Mononuclear cell (primary cell): Measurements from ENCODE around the gene HS1BP3. TPM values are rescaled to one million over a fixed set of nuclear protein-coding genes. Genes with fewer than 3 reads are reported as not detected.

Source experiments
- H3K27me3 ChIP-seq: 2 replicates; pipeline ENCODE4 v1.6.0; 2011; ENCODE audit warnings: low read length, control low read depth; ENCODE audit not compliant: insufficient read depth
- H3K4me1 ChIP-seq: 2 replicates; pipeline ENCODE4 v1.5.1; 2011; ENCODE audit warnings: mild to moderate bottlenecking, low read length, control low read depth; ENCODE audit not compliant: insufficient read depth
- H3K4me3 ChIP-seq: 2 replicates; pipeline ENCODE4 v1.5.1; 2011; ENCODE audit warnings: mild to moderate bottlenecking, low read length, moderate library complexity
- H3K9me3 ChIP-seq: 2 replicates; pipeline ENCODE4 v1.5.1; 2011; ENCODE audit warnings: low read depth, mild to moderate bottlenecking, control low read depth, low read length
- total RNA-seq: library from RNA; depleted of rRNA; stranded (reverse); fragments of >200 nt; gene quantifications from one replicate; pipeline ENCODE4 v1.2.3, GENCODE V29; 2012

HS1BP3 gene
- total RNA-seq, 1 donor = 10.2 TPM

DNA sequence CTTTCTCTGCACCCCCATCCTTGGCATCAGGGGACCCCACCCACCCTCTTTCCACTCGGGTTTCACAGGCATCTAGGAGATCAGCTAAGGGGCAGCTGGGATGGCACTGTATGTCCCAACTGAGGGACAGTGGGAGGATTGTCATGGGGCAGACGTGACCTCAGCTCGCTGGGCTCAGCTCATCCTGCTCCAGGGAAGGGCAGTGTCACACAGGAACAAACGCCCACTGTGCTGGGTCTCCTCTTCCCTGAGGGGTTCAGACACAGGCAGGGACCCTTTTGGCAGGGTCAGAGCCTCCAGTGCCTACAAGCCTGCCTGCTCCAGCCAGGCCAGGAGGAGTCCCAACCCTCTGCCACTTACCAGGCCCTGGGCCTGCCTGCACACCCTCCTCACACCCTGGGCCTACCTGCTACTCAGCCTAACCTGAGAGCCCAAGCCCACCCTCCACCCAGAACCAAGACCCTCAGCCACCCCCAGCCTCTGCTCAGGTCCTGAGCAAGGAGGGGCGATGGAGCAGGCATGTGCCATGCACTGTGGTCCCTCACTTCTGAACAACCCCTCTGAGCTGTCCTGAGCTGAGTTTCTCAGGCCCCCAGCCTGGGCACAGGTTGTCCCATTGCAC, 68.2 kb downstream of the HS1BP3 start:
- H3K27me3 ChIP-seq = no peaks in the 10 kb centered on the region
- no peaks in the 10 kb centered on the region for H3K9me3 ChIP-seq
- H3K4me1 ChIP-seq = no peaks in the 10 kb centered on the region
- no peak overlapping the region for H3K4me3 ChIP-seq

DNA sequence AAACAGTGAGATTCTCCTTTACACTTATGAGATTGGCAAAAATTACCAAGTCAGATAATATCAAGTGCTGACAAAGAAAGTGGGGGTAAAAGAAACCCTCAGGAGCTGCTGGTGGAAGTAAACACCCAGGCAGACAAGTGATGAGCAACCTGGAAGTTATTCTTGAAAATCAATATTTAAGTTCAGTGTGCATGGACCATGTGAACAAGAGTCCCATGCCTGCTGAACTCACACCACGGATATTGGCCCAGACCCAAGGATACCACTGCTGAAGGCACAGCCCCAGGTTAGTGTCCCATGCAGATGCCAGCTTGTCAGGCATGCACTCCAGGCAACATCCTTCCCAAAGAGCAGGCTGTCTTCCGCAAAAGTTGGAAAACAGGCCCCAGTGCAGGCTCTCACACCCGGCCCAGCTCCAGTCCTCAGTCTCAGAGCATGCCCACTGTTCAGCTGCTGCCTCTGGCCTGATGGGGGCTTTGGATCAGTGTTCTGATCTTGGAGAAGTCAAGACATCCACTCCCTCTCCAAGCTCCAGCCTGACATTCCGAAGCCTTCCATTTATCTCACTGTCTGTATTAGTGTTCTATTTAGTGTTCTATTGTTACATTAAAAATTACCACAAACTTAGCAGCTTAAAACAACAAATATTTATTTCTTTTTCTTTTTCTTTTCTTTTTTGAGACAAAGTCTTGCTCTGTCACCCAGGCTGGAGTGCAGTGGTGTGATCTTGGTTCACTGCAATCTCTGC, 70.0 kb downstream of the HS1BP3 start:
- Histone ChIP-seq H3K4me1 (peaks cover 15% of the 10 kb centered on the region), H3K9me3 (no peaks in the 10 kb centered on the region)

DNA sequence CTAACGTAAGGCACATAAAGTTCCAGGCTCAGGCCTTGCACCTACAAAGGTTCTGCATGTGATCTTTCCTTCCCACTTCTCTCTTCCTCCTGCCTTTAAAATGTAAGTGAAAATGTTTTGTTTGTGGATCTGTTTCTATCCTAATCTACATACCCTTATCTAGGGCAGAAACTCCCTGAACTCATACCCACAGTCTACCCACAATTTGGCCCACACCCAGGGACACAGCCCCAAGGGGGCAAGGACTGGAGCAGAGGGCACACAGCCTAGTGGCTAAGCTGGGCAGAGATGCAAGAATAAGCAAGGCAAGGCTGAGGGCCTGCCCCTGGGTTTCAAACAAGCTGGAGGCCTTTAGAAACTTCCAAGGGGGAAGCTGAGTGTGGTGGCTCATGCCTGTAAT, 71.0 kb downstream of the HS1BP3 start:
- Histone ChIP-seq H3K4me3 (no peak overlapping the region), H3K27me3 (no peaks in the 10 kb centered on the region), H3K9me3 (no peaks in the 10 kb centered on the region), H3K4me1 (peaks cover 15% of the 10 kb centered on the region)

More for the DNA sequence above, 70.0 kb downstream of the HS1BP3 start:
- Histone ChIP-seq H3K4me3 (no peak overlapping the region), H3K27me3 (no peaks in the 10 kb centered on the region)

- Histone ChIP-seq H3K27me3 (no peaks in the 10 kb centered on the region), H3K4me3 (no peak overlapping the region), H3K9me3 (no peaks in the 10 kb centered on the region)
These were observed 71.7 kb downstream of the HS1BP3 start for GRCh38 chr2:20578895-20579825.

GRCh38 chr2:20578266-20578894, 72.5 kb downstream of the HS1BP3 start:
- Histone ChIP-seq H3K9me3 (no peaks in the 10 kb centered on the region), H3K4me1 (peaks cover 15% of the 10 kb centered on the region), H3K4me3 (no peak overlapping the region), H3K27me3 (no peaks in the 10 kb centered on the region)

More at GRCh38 chr2:20578895-20579825, 71.7 kb downstream of the HS1BP3 start:
- peaks cover 15% of the 10 kb centered on the region for H3K4me1 ChIP-seq

GRCh38 chr2:20577495-20578235, 73.2 kb downstream of the HS1BP3 start:
- no peaks in the 10 kb centered on the region for H3K9me3 ChIP-seq
- no peak overlapping the region for H3K4me3 ChIP-seq
- H3K27me3 ChIP-seq = no peaks in the 10 kb centered on the region
- H3K4me1 ChIP-seq = peaks cover 15% of the 10 kb centered on the region

DNA sequence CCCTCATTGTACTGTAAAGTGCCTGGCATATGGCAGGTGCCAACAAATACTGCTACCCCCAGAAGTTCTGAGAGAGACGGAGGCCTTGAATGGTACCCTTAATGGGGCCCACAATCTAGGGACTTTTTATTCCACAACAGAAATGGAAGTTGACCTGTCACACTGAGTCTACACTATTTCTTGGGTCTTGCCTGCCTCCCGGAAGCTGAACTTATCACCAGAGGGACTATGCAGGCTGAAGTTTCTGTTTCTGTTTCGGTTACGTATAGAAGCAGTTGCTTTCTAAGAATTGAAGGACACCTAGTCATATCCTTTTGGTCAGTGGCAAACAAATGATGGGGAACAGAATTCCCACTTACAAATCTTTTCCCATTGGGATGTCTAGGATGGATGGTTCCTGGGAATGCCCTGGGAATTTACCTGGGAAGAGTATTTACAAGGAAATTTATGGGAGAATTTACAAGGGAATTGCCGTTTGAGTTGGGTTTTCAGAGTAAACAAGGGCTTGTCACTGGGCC, 74.2 kb downstream of the HS1BP3 start:
- H3K27me3 ChIP-seq = no peaks in the 10 kb centered on the region
- H3K4me3 ChIP-seq = no peak overlapping the region
- H3K9me3 ChIP-seq = no peaks in the 10 kb centered on the region
- H3K4me1 ChIP-seq = peaks cover 15% of the 10 kb centered on the region

- H3K9me3 ChIP-seq = no peaks in the 10 kb centered on the region
- peaks cover 15% of the 10 kb centered on the region for H3K4me1 ChIP-seq
- H3K4me3 ChIP-seq = no peak overlapping the region
- no peaks in the 10 kb centered on the region for H3K27me3 ChIP-seq
These were observed 74.8 kb downstream of the HS1BP3 start for GRCh38 chr2:20575935-20576597.

GRCh38 chr2:20575414-20575813, 75.5 kb downstream of the HS1BP3 start:
- Histone ChIP-seq H3K27me3 (no peaks in the 10 kb centered on the region), H3K9me3 (no peaks in the 10 kb centered on the region), H3K4me3 (no peak overlapping the region), H3K4me1 (peaks cover 15% of the 10 kb centered on the region)

GRCh38 chr2:20574930-20575329, 76.0 kb downstream of the HS1BP3 start:
- peaks cover 15% of the 10 kb centered on the region for H3K4me1 ChIP-seq
- H3K4me3 ChIP-seq = no peak overlapping the region
- no peaks in the 10 kb centered on the region for H3K27me3 ChIP-seq
- no peaks in the 10 kb centered on the region for H3K9me3 ChIP-seq

GRCh38 chr2:20574423-20574911, 76.4 kb downstream of the HS1BP3 start:
- no peak overlapping the region for H3K4me3 ChIP-seq
- H3K9me3 ChIP-seq = no peaks in the 10 kb centered on the region
- H3K4me1 ChIP-seq = peaks cover 15% of the 10 kb centered on the region
- no peaks in the 10 kb centered on the region for H3K27me3 ChIP-seq

DNA sequence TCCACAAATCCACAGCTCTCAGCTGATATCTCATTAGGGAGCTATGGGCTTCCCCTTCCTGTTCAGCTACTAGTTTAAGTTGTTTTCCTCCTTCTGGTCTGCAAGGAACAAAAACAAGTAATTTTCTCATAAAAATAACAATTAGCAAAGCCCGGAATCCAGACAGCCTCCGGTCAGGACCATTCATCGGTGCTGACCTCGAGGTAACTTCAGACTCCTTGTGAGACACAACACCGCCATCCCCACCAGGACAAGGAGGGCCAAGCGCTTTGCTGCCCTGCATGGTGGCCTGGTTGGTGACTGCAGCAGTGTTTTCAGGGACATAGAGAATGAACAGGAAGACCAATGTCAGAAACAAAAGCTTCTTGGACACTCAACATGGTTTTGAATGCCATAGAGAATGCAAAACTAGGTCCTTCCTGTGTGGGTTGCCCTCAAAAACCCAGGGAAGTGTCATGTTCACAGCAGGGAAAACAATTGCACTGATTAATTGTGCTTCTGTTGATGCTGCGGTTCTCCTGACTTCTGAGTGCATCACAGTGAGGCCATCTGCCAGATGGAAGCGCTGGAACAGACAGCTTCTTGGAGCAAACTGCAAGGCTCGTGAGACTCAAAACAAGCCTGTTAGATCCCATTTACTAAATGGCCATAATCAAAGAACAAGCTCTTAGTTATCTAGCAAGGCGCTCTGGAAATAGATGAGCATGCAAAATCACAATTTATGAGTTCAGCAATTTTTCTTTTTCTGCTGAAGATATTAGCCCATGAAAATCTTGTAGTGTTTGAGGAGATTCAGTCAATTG, 77.1 kb downstream of the HS1BP3 start:
- Histone ChIP-seq H3K4me1 (peaks cover 15% of the 10 kb centered on the region), H3K27me3 (no peaks in the 10 kb centered on the region), H3K9me3 (no peaks in the 10 kb centered on the region), H3K4me3 (no peak overlapping the region)

DNA sequence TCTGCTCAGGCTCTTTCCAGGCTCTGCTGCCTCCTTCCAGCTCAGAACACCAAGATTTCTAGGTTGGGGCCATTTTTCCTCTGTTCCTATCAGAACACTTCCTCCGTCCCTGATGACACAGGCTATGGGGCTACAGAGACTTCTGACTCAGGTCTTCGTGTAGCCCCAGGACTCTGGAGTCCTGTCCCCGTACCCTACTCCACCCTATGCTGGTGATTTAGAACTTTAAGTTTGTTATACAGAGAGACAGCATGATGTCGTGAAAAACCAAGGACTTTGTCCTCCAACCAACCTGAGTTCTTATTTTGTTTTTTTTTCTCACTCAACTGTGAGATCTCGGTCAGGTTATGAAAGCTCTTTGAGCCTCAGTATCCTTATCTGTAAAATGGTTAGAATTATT, 78.7 kb downstream of the HS1BP3 start:
- no peaks in the 10 kb centered on the region for H3K9me3 ChIP-seq
- peaks cover 13% of the 10 kb centered on the region for H3K4me1 ChIP-seq
- no peaks in the 10 kb centered on the region for H3K27me3 ChIP-seq
- H3K4me3 ChIP-seq = no peak overlapping the region
